ENCODE results near the gene HOMER3. TPM values are rescaled to one million over a fixed set of nuclear protein-coding genes. Genes with fewer than 3 reads are reported as not detected.

HOMER3 gene
- total and polyA plus RNA-seq, 2 experiments from 2014 or later: 16.7 to 38.4 TPM

DNA sequence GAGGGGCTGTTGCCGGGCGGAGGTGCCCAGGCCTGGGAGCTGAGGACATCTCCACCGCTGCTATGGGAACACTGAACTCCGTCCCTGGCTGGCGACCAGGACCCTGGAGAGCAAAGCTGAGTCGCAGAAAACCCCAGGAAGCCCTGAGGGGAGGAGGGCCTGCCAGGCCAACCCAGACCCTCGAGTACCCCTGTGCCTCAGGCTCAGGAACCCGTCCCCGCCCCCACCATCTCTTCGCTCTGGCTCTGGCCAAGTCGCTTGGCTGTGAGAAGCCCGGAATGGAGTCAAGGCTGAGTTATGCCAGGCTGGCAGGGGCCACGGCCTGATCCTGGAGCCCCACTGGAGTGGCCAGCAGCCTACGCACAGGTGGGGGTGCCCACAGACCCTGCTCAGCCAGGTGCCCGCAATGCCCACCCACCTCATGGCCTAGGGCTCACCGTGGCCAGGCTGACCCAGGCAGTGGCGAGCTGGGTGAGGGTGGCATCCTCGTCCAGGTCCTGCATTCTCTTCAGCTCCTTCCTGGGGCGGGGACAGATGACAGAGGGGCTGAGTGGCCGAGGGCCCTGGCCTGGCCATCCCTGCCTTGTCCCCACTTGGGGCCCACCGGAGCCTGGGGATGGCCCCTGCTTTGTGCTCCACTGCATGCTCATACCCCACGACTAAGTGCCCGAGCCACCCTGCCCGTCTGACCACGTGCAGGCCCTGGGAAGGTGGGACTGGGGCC is 36.5 kb downstream of the HOMER3 start:
- ATAC-seq: no peak; the same call in 2 of the 3 replicates

More for the DNA sequence above, 36.5 kb downstream of the HOMER3 start:
- no peaks in the 10 kb centered on the region for H3K79me2 ChIP-seq (replicated peaks; ENCODE audit: insufficient read depth)
- no peak overlapping the region for H3K4me3 ChIP-seq
- H3K36me3 Mint-ChIP-seq (ENCODE audit: low read depth): peaks cover 11% of the 10 kb centered on the region
- no peaks in the 10 kb centered on the region for H3K4me1 Mint-ChIP-seq
- TF ChIP-seq POLR2AphosphoS5 (IDR thresholded peaks at IDR 0.05; ENCODE audit: low read depth): no peak
- TF ChIP-seq, protein P1, sequence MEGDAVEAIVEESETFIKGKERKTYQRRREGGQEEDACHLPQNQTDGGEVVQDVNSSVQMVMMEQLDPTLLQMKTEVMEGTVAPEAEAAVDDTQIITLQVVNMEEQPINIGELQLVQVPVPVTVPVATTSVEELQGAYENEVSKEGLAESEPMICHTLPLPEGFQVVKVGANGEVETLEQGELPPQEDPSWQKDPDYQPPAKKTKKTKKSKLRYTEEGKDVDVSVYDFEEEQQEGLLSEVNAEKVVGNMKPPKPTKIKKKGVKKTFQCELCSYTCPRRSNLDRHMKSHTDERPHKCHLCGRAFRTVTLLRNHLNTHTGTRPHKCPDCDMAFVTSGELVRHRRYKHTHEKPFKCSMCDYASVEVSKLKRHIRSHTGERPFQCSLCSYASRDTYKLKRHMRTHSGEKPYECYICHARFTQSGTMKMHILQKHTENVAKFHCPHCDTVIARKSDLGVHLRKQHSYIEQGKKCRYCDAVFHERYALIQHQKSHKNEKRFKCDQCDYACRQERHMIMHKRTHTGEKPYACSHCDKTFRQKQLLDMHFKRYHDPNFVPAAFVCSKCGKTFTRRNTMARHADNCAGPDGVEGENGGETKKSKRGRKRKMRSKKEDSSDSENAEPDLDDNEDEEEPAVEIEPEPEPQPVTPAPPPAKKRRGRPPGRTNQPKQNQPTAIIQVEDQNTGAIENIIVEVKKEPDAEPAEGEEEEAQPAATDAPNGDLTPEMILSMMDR (conservative IDR thresholded peaks at IDR 0.05; ENCODE audit: low read depth in 2 of 2): no peak
- TF ChIP-seq REST (IDR thresholded peaks at IDR 0.05; ENCODE audit: unreplicated experiment): no peak
- TF ChIP-seq, protein P2, sequence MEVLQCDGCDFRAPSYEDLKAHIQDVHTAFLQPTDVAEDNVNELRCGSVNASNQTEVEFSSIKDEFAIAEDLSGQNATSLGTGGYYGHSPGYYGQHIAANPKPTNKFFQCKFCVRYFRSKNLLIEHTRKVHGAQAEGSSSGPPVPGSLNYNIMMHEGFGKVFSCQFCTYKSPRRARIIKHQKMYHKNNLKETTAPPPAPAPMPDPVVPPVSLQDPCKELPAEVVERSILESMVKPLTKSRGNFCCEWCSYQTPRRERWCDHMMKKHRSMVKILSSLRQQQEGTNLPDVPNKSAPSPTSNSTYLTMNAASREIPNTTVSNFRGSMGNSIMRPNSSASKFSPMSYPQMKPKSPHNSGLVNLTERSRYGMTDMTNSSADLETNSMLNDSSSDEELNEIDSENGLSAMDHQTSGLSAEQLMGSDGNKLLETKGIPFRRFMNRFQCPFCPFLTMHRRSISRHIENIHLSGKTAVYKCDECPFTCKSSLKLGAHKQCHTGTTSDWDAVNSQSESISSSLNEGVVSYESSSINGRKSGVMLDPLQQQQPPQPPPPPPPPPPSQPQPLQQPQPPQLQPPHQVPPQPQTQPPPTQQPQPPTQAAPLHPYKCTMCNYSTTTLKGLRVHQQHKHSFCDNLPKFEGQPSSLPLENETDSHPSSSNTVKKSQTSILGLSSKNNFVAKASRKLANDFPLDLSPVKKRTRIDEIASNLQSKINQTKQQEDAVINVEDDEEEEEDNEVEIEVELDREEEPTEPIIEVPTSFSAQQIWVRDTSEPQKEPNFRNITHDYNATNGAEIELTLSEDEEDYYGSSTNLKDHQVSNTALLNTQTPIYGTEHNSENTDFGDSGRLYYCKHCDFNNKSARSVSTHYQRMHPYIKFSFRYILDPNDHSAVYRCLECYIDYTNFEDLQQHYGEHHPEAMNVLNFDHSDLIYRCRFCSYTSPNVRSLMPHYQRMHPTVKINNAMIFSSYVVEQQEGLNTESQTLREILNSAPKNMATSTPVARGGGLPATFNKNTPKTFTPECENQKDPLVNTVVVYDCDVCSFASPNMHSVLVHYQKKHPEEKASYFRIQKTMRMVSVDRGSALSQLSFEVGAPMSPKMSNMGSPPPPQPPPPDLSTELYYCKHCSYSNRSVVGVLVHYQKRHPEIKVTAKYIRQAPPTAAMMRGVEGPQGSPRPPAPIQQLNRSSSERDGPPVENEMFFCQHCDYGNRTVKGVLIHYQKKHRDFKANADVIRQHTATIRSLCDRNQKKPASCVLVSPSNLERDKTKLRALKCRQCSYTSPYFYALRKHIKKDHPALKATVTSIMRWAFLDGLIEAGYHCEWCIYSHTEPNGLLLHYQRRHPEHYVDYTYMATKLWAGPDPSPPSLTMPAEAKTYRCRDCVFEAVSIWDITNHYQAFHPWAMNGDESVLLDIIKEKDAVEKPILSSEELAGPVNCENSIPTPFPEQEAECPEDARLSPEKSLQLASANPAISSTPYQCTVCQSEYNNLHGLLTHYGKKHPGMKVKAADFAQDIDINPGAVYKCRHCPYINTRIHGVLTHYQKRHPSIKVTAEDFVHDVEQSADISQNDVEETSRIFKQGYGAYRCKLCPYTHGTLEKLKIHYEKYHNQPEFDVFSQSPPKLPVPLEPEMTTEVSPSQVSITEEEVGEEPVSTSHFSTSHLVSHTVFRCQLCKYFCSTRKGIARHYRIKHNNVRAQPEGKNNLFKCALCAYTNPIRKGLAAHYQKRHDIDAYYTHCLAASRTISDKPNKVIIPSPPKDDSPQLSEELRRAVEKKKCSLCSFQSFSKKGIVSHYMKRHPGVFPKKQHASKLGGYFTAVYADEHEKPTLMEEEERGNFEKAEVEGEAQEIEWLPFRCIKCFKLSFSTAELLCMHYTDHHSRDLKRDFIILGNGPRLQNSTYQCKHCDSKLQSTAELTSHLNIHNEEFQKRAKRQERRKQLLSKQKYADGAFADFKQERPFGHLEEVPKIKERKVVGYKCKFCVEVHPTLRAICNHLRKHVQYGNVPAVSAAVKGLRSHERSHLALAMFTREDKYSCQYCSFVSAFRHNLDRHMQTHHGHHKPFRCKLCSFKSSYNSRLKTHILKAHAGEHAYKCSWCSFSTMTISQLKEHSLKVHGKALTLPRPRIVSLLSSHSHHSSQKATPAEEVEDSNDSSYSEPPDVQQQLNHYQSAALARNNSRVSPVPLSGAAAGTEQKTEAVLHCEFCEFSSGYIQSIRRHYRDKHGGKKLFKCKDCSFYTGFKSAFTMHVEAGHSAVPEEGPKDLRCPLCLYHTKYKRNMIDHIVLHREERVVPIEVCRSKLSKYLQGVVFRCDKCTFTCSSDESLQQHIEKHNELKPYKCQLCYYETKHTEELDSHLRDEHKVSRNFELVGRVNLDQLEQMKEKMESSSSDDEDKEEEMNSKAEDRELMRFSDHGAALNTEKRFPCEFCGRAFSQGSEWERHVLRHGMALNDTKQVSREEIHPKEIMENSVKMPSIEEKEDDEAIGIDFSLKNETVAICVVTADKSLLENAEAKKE (CRISPR knock-in tag; IDR thresholded peaks at IDR 0.05): no peak
- no peak for TF ChIP-seq ETS1 (IDR thresholded peaks at IDR 0.05)
- TF ChIP-seq NANOG (IDR thresholded peaks at IDR 0.05; ENCODE audit: borderline replicate concordance): no peak
- TF ChIP-seq ZNF114 (CRISPR knock-in tag; IDR thresholded peaks at IDR 0.05): no peak
- TF ChIP-seq STAT1 (IDR thresholded peaks at IDR 0.05; ENCODE audit: unreplicated experiment): no peak
- no peak for TF ChIP-seq ZNF331 (CRISPR knock-in tag; IDR thresholded peaks at IDR 0.05; ENCODE audit: low read depth)
- no peak for TF ChIP-seq CREB1 (CRISPR knock-in tag; IDR thresholded peaks at IDR 0.05; ENCODE audit: low read depth)
- TF ChIP-seq JUNB (IDR thresholded peaks at IDR 0.05; ENCODE audit: unreplicated experiment): no peak
- TF ChIP-seq EZH2phosphoT487 (IDR thresholded peaks at IDR 0.05; ENCODE audit: unreplicated experiment): no peak
- no peak for TF ChIP-seq EZH2 (IDR thresholded peaks at IDR 0.05; ENCODE audit: low read depth, unreplicated experiment)
- no peaks in the 10 kb centered on the region for H3F3A ChIP-seq (replicated peaks; ENCODE audit: low read depth)
- no peak overlapping the region for H3K4me2 ChIP-seq
- H3K4me1 ChIP-seq (ENCODE audit: insufficient read depth): no peaks in the 10 kb centered on the region
- H3K27me3 Mint-ChIP-seq (ENCODE audit: insufficient read depth, low read depth, poor library complexity): peaks cover 3% of the 10 kb centered on the region
- no peak overlapping the region for H3K27ac ChIP-seq (ENCODE audit: low read depth)
- H3K27me3 ChIP-seq (ENCODE audit: insufficient read depth): no peaks in the 10 kb centered on the region
- H2AFZ ChIP-seq: no peak overlapping the region
- H3K9me3 Mint-ChIP-seq: no peaks in the 10 kb centered on the region
- DNase-seq (ENCODE audit: low spot score): no peak
- H3K36me3 ChIP-seq (ENCODE audit: insufficient read depth): no peaks in the 10 kb centered on the region
- no peak overlapping the region for H3K4me3 Mint-ChIP-seq
- no peaks in the 10 kb centered on the region for H3K9me2 ChIP-seq (ENCODE audit: insufficient read depth)
- no peak overlapping the region for H3K27ac Mint-ChIP-seq
- H4K20me1 ChIP-seq (replicated peaks; ENCODE audit: insufficient read depth): no peaks in the 10 kb centered on the region; the same call in 1 of the 2 replicates

All from GM23338 (cell line).